SK-N-SH treated with all-trans-retinoic acid at 6 μM for 48 hours (cell line): ENCODE results near the gene IFNA1.

Source experiments
- ATAC-seq: fragments of 200-7000 bp; cut with Tn5 transposase; 3 replicates; pipeline ENCODE4 v1.9.1; 2020; ENCODE audit warnings: mild to moderate bottlenecking, moderate library complexity
- ARNTL ChIP-seq: fragments of 450-650 bp; formaldehyde crosslinking; IDR thresholded peaks from 2 replicates; pipeline ENCODE4 v1.5.0; 2020; ENCODE audit warnings: low read depth, mild to moderate bottlenecking, moderate library complexity, borderline replicate concordance
- BACH2 ChIP-seq: fragments of 250-450 bp; sonication (Bioruptor Pico); IDR thresholded peaks from 2 replicates; pipeline ENCODE4 v1.9.0; 2021; ENCODE audit warnings: mild to moderate bottlenecking, borderline replicate concordance
- CSDC2 ChIP-seq: fragments of 250-450 bp; sonication (Bioruptor Pico); IDR thresholded peaks from 2 replicates; pipeline ENCODE4 v1.5.0; 2020; ENCODE audit warnings: mild to moderate bottlenecking, moderate library complexity
- ESRRG ChIP-seq: fragments of 250-450 bp; sonication (Bioruptor Pico); IDR thresholded peaks from 2 replicates; pipeline ENCODE4 v1.6.1; 2021; ENCODE audit warnings: mild to moderate bottlenecking
- ISL1 ChIP-seq: fragments of 250-450 bp; sonication (Bioruptor Pico); IDR thresholded peaks from 2 replicates; pipeline ENCODE4 v2.1.2; 2022; ENCODE audit warnings: mild to moderate bottlenecking, moderate library complexity
- OSR1 ChIP-seq: fragments of 250-450 bp; sonication (Bioruptor Pico); IDR thresholded peaks from 2 replicates; pipeline ENCODE4 v1.8.0; 2022; ENCODE audit warnings: moderate library complexity, mild to moderate bottlenecking, inconsistent platforms
- TCF4 ChIP-seq: fragments of 250-450 bp; sonication (Bioruptor Pico); IDR thresholded peaks from 2 replicates; pipeline ENCODE4 v1.8.0; 2021; ENCODE audit warnings: mild to moderate bottlenecking, moderate library complexity, borderline replicate concordance
- ZC3H10 ChIP-seq: fragments of 250-450 bp; sonication (Bioruptor Pico); IDR thresholded peaks from 2 replicates; pipeline ENCODE4 v1.5.1; 2021; ENCODE audit warnings: mild to moderate bottlenecking, moderate library complexity
- ZFP3 ChIP-seq: fragments of 250-450 bp; sonication (Bioruptor Pico); IDR thresholded peaks from 2 replicates; pipeline ENCODE4 v1.5.0; 2020; ENCODE audit warnings: mild to moderate bottlenecking, moderate library complexity
- ZFP30 ChIP-seq: fragments of 450-650 bp; formaldehyde crosslinking; IDR thresholded peaks from 2 replicates; pipeline ENCODE4 v1.5.0; 2022; ENCODE audit warnings: mild to moderate bottlenecking, moderate library complexity
- ZNF565 ChIP-seq: fragments of 450-650 bp; formaldehyde crosslinking; conservative IDR thresholded peaks from 2 replicates; pipeline ENCODE4 v1.5.0; 2020; ENCODE audit warnings: low read depth, mild to moderate bottlenecking, moderate library complexity
- ZNF70 ChIP-seq: fragments of 450-650 bp; formaldehyde crosslinking; IDR thresholded peaks from 2 replicates; pipeline ENCODE4 v1.5.0; 2020; ENCODE audit warnings: mild to moderate bottlenecking, moderate library complexity
- ZNF8 ChIP-seq: fragments of 450-650 bp; formaldehyde crosslinking; IDR thresholded peaks from 2 replicates; pipeline ENCODE4 v1.5.0; 2020; ENCODE audit warnings: mild to moderate bottlenecking, moderate library complexity
- TF ChIP-seq, protein P1 (sequence below): fragments of 250-450 bp; sonication (Bioruptor Pico); IDR thresholded peaks from 2 replicates; pipeline ENCODE4 v1.5.0; 2020; ENCODE audit warnings: mild to moderate bottlenecking, moderate library complexity
- TF ChIP-seq, protein P2 (sequence below): fragments of 250-450 bp; sonication (Bioruptor Pico); IDR thresholded peaks from 2 replicates; pipeline ENCODE4 v1.8.0; 2020; ENCODE audit warnings: mild to moderate bottlenecking, moderate library complexity, borderline replicate concordance
- TF ChIP-seq, protein P3 (sequence below): fragments of 250-450 bp; sonication (Bioruptor Pico); IDR thresholded peaks from 2 replicates; pipeline ENCODE4 v1.5.1; 2021; ENCODE audit warnings: mild to moderate bottlenecking, moderate library complexity
- TF ChIP-seq, protein P4 (sequence below): fragments of 250-450 bp; sonication (Bioruptor Pico); IDR thresholded peaks from 2 replicates; pipeline ENCODE4 v1.8.0; 2021; ENCODE audit warnings: low read depth, mild to moderate bottlenecking, moderate library complexity, borderline replicate concordance

The IFNA1 gene

GRCh38 chr9:21440139-21440538 is at the start of gene IFNA1:
Gene IFNA1 (plus strand): TSS chr9:21440439. CDS start chr9:21440508, 69 bp downstream.
- TF ChIP-seq, protein P1, sequence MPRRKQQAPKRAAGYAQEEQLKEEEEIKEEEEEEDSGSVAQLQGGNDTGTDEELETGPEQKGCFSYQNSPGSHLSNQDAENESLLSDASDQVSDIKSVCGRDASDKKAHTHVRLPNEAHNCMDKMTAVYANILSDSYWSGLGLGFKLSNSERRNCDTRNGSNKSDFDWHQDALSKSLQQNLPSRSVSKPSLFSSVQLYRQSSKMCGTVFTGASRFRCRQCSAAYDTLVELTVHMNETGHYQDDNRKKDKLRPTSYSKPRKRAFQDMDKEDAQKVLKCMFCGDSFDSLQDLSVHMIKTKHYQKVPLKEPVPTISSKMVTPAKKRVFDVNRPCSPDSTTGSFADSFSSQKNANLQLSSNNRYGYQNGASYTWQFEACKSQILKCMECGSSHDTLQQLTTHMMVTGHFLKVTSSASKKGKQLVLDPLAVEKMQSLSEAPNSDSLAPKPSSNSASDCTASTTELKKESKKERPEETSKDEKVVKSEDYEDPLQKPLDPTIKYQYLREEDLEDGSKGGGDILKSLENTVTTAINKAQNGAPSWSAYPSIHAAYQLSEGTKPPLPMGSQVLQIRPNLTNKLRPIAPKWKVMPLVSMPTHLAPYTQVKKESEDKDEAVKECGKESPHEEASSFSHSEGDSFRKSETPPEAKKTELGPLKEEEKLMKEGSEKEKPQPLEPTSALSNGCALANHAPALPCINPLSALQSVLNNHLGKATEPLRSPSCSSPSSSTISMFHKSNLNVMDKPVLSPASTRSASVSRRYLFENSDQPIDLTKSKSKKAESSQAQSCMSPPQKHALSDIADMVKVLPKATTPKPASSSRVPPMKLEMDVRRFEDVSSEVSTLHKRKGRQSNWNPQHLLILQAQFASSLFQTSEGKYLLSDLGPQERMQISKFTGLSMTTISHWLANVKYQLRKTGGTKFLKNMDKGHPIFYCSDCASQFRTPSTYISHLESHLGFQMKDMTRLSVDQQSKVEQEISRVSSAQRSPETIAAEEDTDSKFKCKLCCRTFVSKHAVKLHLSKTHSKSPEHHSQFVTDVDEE (CRISPR knock-in tag): no peak
- TF ChIP-seq, protein P2, sequence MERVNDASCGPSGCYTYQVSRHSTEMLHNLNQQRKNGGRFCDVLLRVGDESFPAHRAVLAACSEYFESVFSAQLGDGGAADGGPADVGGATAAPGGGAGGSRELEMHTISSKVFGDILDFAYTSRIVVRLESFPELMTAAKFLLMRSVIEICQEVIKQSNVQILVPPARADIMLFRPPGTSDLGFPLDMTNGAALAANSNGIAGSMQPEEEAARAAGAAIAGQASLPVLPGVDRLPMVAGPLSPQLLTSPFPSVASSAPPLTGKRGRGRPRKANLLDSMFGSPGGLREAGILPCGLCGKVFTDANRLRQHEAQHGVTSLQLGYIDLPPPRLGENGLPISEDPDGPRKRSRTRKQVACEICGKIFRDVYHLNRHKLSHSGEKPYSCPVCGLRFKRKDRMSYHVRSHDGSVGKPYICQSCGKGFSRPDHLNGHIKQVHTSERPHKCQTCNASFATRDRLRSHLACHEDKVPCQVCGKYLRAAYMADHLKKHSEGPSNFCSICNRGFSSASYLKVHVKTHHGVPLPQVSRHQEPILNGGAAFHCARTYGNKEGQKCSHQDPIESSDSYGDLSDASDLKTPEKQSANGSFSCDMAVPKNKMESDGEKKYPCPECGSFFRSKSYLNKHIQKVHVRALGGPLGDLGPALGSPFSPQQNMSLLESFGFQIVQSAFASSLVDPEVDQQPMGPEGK: no peak
- TF ChIP-seq ESRRG (CRISPR knock-in tag) (no peak), CSDC2 (CRISPR knock-in tag) (no peak), TCF4 (CRISPR knock-in tag) (no peak), ZFP30 (CRISPR knock-in tag) (no peak)
- no peak for ATAC-seq

DNA sequence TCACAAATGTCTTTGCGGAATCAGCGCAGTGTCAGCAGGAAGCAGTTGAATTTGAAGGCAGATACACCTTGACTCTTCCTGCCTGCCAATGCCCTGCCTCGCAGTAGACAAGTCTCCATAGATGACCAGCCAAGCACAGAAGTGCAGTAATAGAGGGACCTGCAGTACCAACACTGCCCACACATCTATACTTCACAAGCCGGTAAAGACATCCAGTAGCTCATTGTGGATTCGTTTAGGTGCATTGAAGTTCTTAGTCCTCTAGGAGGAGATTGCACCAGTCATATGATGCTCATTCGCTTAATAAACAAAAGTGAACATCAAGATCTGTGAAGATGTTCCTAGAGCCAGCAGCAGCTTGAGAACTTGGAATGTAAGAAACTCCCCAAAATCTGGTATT is 48.0 kb upstream of the IFNA1 start:
- no peak for TF ChIP-seq BACH2 (CRISPR knock-in tag)
- TF ChIP-seq, protein P3, sequence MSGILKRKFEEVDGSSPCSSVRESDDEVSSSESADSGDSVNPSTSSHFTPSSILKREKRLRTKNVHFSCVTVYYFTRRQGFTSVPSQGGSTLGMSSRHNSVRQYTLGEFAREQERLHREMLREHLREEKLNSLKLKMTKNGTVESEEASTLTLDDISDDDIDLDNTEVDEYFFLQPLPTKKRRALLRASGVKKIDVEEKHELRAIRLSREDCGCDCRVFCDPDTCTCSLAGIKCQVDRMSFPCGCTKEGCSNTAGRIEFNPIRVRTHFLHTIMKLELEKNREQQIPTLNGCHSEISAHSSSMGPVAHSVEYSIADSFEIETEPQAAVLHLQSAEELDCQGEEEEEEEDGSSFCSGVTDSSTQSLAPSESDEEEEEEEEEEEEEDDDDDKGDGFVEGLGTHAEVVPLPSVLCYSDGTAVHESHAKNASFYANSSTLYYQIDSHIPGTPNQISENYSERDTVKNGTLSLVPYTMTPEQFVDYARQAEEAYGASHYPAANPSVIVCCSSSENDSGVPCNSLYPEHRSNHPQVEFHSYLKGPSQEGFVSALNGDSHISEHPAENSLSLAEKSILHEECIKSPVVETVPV (CRISPR knock-in tag): no peak
- TF ChIP-seq, protein P4, sequence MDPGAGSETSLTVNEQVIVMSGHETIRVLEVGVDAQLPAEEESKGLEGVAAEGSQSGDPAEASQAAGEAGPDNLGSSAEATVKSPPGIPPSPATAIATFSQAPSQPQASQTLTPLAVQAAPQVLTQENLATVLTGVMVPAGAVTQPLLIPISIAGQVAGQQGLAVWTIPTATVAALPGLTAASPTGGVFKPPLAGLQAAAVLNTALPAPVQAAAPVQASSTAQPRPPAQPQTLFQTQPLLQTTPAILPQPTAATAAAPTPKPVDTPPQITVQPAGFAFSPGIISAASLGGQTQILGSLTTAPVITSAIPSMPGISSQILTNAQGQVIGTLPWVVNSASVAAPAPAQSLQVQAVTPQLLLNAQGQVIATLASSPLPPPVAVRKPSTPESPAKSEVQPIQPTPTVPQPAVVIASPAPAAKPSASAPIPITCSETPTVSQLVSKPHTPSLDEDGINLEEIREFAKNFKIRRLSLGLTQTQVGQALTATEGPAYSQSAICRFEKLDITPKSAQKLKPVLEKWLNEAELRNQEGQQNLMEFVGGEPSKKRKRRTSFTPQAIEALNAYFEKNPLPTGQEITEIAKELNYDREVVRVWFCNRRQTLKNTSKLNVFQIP: no peak
- no peak for TF ChIP-seq ISL1 (CRISPR knock-in tag)
- no peak for TF ChIP-seq OSR1 (CRISPR knock-in tag)
- no peak for TF ChIP-seq ZFP3 (CRISPR knock-in tag)
- no peak for TF ChIP-seq ESRRG (CRISPR knock-in tag)
- TF ChIP-seq ARNTL (CRISPR knock-in tag): no peak
- TF ChIP-seq ZNF8 (CRISPR knock-in tag): no peak
- TF ChIP-seq, protein P1 (CRISPR knock-in tag): no peak
- no peak for TF ChIP-seq ZFP30 (CRISPR knock-in tag)
- peak; percentile 93 for ATAC-seq

- peak; percentile 85 for ATAC-seq
- TF ChIP-seq ZNF565 (CRISPR knock-in tag): no peak
- TF ChIP-seq, protein P1 (CRISPR knock-in tag): no peak
- no peak for TF ChIP-seq ISL1 (CRISPR knock-in tag)
- TF ChIP-seq, protein P2: no peak
- no peak for TF ChIP-seq ZC3H10 (CRISPR knock-in tag)
- TF ChIP-seq ZFP3 (CRISPR knock-in tag): no peak
- no peak for TF ChIP-seq TCF4 (CRISPR knock-in tag)
- no peak for TF ChIP-seq OSR1 (CRISPR knock-in tag)
- no peak for TF ChIP-seq ZNF70 (CRISPR knock-in tag)
- TF ChIP-seq ARNTL (CRISPR knock-in tag): no peak
Observed at GRCh38 chr9:21395778-21396717, 44.2 kb upstream of the IFNA1 start.
